GM12878 (cell line): ENCODE results near the gene GRK5. TPM values are rescaled to one million over a fixed set of nuclear protein-coding genes. Genes with fewer than 3 reads are reported as not detected.

Experiments
- ATAC-seq: fragments of 200-7000 bp; cut with Tn5 transposase; 3 replicates; pipeline ENCODE4 v1.9.1; 2020; ENCODE audit warnings: mild to moderate bottlenecking, moderate library complexity
- BruUV-seq: library from RNA; stranded (reverse); fragments of 400-500 nt; replicated peaks from 2 replicates; lab custom pipeline; 2021; lab: Mats Ljungman, UMichigan
- CTCF ChIA-PET: fragments of 300-600 bp; sonication (Branson Sonifier 250); formaldehyde crosslinking; extraction: SDS; loops from one replicate; lab custom pipeline; 2021; ENCODE audit warnings: inconsistent platforms; lab: Yijun Ruan, JAX
- POLR2A ChIA-PET: fragments of 350-600 bp; formaldehyde crosslinking; extraction: SDS; loops from one replicate; lab custom pipeline; 2021; ENCODE audit warnings: inconsistent platforms; lab: Charles Lee
- RAD21 ChIA-PET: fragments of 300-600 bp; sonication (Branson Sonifier 250); formaldehyde crosslinking; loops from one replicate; lab custom pipeline; 2023; ENCODE audit warnings: antibody characterized with exemption; ENCODE audit not compliant: unreplicated experiment; lab: Charles Lee
- SMC1A ChIA-PET: fragments of 300-600 bp; sonication (Branson Sonifier 250); formaldehyde crosslinking; loops from one replicate; lab custom pipeline; 2023; ENCODE audit not compliant: unreplicated experiment, uncharacterized antibody; lab: Charles Lee
- DNase-seq: peaks from one replicate; pipeline ENCODE4 v3.0.0-alpha.2; 2011; ENCODE audit warnings: low read depth, low spot score
- FAIRE-seq: peaks from 3 replicates; lab custom pipeline; 2011; peaks lifted over from hg19 to GRCh38; lab: Jason Lieb, UNC
- H2AFZ ChIP-seq: 2 replicates; pipeline ENCODE4 v1.6.0; 2011; ENCODE audit warnings: low read depth, low read length, control low read depth; ENCODE audit not compliant: control insufficient read depth
- H3K27ac ChIP-seq: 2 replicates; pipeline ENCODE4 v1.5.1; 2011; ENCODE audit warnings: control low read depth; ENCODE audit not compliant: control insufficient read depth, insufficient read depth
- H3K27me3 ChIP-seq, 2 experiments: replicated peaks in 1 of 2; 2 replicates each; pipeline versions ENCODE4 v1.6.0 to v1.6.1; 2011; ENCODE audit warnings: low read length in 1 of 2; ENCODE audit not compliant: control insufficient read depth in 2 of 2, insufficient read depth in 2 of 2
- H3K36me3 ChIP-seq, 2 experiments: 2 replicates each; pipeline ENCODE4 v1.5.1; 2011; ENCODE audit warnings: low read length in 1 of 2; ENCODE audit not compliant: control insufficient read depth in 2 of 2, insufficient read depth in 2 of 2
- H3K4me1 ChIP-seq: 2 replicates; pipeline ENCODE4 v1.6.1; 2011; ENCODE audit warnings: mild to moderate bottlenecking, low read length, moderate library complexity, mixed read lengths; ENCODE audit not compliant: control insufficient read depth, insufficient read depth
- H3K4me2 ChIP-seq: 2 replicates; pipeline ENCODE4 v1.6.0; 2011; ENCODE audit warnings: control low read depth; ENCODE audit not compliant: control insufficient read depth, insufficient read depth
- H3K4me3 ChIP-seq: fragments of 200-600 bp; sonication (generic); 2 replicates; pipeline ENCODE4 v1.5.1; 2016
- H3K79me2 ChIP-seq: 2 replicates; pipeline ENCODE4 v1.6.0; 2011; ENCODE audit warnings: low read length; ENCODE audit not compliant: control insufficient read depth, insufficient read depth
- H3K9ac ChIP-seq: 2 replicates; pipeline ENCODE4 v1.8.0; 2011; ENCODE audit warnings: low read length, control low read depth, mixed read lengths; ENCODE audit not compliant: control insufficient read depth, insufficient read depth
- H3K9me3 ChIP-seq: replicated peaks from 3 replicates; pipeline ENCODE4 v1.5.1; 2011; ENCODE audit warnings: mild to moderate bottlenecking, low read length; ENCODE audit not compliant: control insufficient read depth, insufficient read depth
- H4K20me1 ChIP-seq: 2 replicates; pipeline ENCODE4 v1.6.0; 2011; ENCODE audit not compliant: control insufficient read depth, insufficient read depth
- ASH2L ChIP-seq: fragments of 300-600, 200-600 bp; sonication (generic); IDR thresholded peaks from 2 replicates; pipeline ENCODE4 v1.6.1; 2017; ENCODE audit warnings: low read depth, mild to moderate bottlenecking, borderline replicate concordance
- GABPA ChIP-seq: IDR thresholded peaks from 2 replicates; pipeline ENCODE4 v1.6.1; 2014; ENCODE audit warnings: antibody characterized with exemption, low read depth, mild to moderate bottlenecking, inconsistent platforms
- MLLT1 ChIP-seq: fragments of 450-650 bp; IDR thresholded peaks from 2 replicates; pipeline ENCODE4 v1.6.1; 2016; ENCODE audit warnings: mild to moderate bottlenecking
- PAX8 ChIP-seq: fragments of 450-650 bp; IDR thresholded peaks from 2 replicates; pipeline ENCODE4 v1.6.1; 2017; ENCODE audit warnings: mild to moderate bottlenecking, moderate library complexity
- RUNX3 ChIP-seq: IDR thresholded peaks from 2 replicates; pipeline ENCODE4 v1.6.1; 2012; ENCODE audit warnings: low read length, inconsistent platforms
- WRNIP1 ChIP-seq: IDR thresholded peaks from 2 replicates; pipeline ENCODE4 v1.6.1; 2011; ENCODE audit warnings: low read depth, low read length, improper control_type of control experiment, borderline replicate concordance
- ZNF384 ChIP-seq: IDR thresholded peaks from 2 replicates; pipeline ENCODE4 v1.6.1; 2012; ENCODE audit warnings: low read depth, mild to moderate bottlenecking, low read length, improper control_type of control experiment, borderline replicate concordance
- ZSCAN29 ChIP-seq: fragments of 450-650 bp; IDR thresholded peaks from 2 replicates; pipeline ENCODE4 v1.6.1; 2017; ENCODE audit warnings: mild to moderate bottlenecking, moderate library complexity
- WGBS: methylation state at CpG from one replicate; pipeline ENCODE4 v1.1.6; 2016; ENCODE audit warnings: low lambda C conversion rate; ENCODE audit not compliant: insufficient replicate concordance, insufficient coverage; ENCODE audit errors: missing lambda C conversion rate; 5-methylcytosine and 5-hydroxymethylcytosine counted together
- in situ Hi-C: fragments of 300-500 bp; cut with MboI; formaldehyde crosslinking; loops from 9 replicates; pipeline ENCODE4 v1.14.3; 2018; ENCODE audit warnings: mixed read lengths
- intact Hi-C: fragments of 100-400 bp; cut with micrococcal nuclease; formaldehyde crosslinking; loops from one replicate; pipeline ENCODE4 v1.14.2; 2022; ENCODE audit not compliant: unreplicated experiment
- polyA plus RNA-seq, 11 experiments: library from polyadenylated mRNA; depleted of rRNA in 4 of 11; unstranded in 6 of 11; stranded (reverse) in 5 of 11; fragments of >200 nt; fragmentation: Nextera tagmentation in 4 of 11; fragmentation: Illumina TruSeq in 1 of 11; extraction: Ambion mirVana in 4 of 11; extraction: Trizol in 1 of 11; gene quantifications; 1 replicate in 1 of 11; 2 replicates in 10 of 11; pipeline versions ENCODE4 v1.2.1 to v1.2.3, GENCODE V29; 2011 to 2016; ENCODE audit warnings: inconsistent platforms in 2 of 11, missing spikeins in 2 of 11, low read depth in 1 of 11
- total RNA-seq, 4 experiments: library from RNA; depleted of rRNA in 3 of 4; stranded (reverse); fragments of >200 nt in 3 of 4; fragmentation: Illumina TruSeq in 1 of 4; extraction: Trizol in 1 of 4; gene quantifications; 2 replicates each; pipeline versions ENCODE4 v1.2.1 to v1.2.3, GENCODE V29; 2013 to 2021
- TF ChIP-seq, protein P1 (sequence below): IDR thresholded peaks from 2 replicates; pipeline ENCODE4 v1.6.1; 2012; ENCODE audit warnings: low read depth, low read length, improper control_type of control experiment
- TF ChIP-seq, protein P2 (sequence below): fragments of 450-650 bp; IDR thresholded peaks from 2 replicates; pipeline ENCODE4 v1.6.1; 2016; ENCODE audit warnings: mild to moderate bottlenecking, moderate library complexity, borderline replicate concordance

The GRK5 gene
- total and polyA plus RNA-seq, 10 of the 15 experiments (the other 5 are each of a cell fraction or from before 2014, with no cell fraction given) = 0.11 to 22.1 (median 10.0) TPM

- no peaks in the 10 kb centered on the region for H3K27me3 ChIP-seq
- ChIA-PET RAD21 (interaction anchor here (0.9 to 3.8 kb wide), 5 partner anchors 22 to 204 kb away, joined by 3 to 33 read pairs (median 3); no protein-coding TSS in a partner anchor), POLR2A (interaction anchor here (0.6 to 1.8 kb wide), 4 partner anchors 12 to 269 kb away, joined by 3 to 5 read pairs (median 4); no protein-coding TSS in a partner anchor), SMC1A (interaction anchor here (1.0 to 2.1 kb wide), 5 partner anchors 13 to 278 kb away, joined by 3 to 6 read pairs (median 3); no protein-coding TSS in a partner anchor)
- no peak for ATAC-seq
- H2AFZ ChIP-seq = peak overlapping the region; percentile 88
- WGBS = 75% methylated on average over 12 of the region's 12 CpGs
- H3K9ac ChIP-seq = peak overlapping the region; percentile 88
- TF ChIP-seq ZNF384 = peak; percentile 83
- no peak for TF ChIP-seq PAX8
- peak; percentile 74; the same call in 1 of the 2 replicates for TF ChIP-seq ASH2L
- TF ChIP-seq RUNX3 = peak; percentile 15; the same call in 1 of the 2 replicates
- TF ChIP-seq GABPA = no peak
- TF ChIP-seq, protein P1, sequence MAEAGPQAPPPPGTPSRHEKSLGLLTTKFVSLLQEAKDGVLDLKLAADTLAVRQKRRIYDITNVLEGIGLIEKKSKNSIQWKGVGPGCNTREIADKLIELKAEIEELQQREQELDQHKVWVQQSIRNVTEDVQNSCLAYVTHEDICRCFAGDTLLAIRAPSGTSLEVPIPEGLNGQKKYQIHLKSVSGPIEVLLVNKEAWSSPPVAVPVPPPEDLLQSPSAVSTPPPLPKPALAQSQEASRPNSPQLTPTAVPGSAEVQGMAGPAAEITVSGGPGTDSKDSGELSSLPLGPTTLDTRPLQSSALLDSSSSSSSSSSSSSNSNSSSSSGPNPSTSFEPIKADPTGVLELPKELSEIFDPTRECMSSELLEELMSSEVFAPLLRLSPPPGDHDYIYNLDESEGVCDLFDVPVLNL = no peak
- TF ChIP-seq ZSCAN29 = no peak
- no peak for TF ChIP-seq WRNIP1
- peak; percentile 92 for TF ChIP-seq MLLT1
- TF ChIP-seq, protein P2, sequence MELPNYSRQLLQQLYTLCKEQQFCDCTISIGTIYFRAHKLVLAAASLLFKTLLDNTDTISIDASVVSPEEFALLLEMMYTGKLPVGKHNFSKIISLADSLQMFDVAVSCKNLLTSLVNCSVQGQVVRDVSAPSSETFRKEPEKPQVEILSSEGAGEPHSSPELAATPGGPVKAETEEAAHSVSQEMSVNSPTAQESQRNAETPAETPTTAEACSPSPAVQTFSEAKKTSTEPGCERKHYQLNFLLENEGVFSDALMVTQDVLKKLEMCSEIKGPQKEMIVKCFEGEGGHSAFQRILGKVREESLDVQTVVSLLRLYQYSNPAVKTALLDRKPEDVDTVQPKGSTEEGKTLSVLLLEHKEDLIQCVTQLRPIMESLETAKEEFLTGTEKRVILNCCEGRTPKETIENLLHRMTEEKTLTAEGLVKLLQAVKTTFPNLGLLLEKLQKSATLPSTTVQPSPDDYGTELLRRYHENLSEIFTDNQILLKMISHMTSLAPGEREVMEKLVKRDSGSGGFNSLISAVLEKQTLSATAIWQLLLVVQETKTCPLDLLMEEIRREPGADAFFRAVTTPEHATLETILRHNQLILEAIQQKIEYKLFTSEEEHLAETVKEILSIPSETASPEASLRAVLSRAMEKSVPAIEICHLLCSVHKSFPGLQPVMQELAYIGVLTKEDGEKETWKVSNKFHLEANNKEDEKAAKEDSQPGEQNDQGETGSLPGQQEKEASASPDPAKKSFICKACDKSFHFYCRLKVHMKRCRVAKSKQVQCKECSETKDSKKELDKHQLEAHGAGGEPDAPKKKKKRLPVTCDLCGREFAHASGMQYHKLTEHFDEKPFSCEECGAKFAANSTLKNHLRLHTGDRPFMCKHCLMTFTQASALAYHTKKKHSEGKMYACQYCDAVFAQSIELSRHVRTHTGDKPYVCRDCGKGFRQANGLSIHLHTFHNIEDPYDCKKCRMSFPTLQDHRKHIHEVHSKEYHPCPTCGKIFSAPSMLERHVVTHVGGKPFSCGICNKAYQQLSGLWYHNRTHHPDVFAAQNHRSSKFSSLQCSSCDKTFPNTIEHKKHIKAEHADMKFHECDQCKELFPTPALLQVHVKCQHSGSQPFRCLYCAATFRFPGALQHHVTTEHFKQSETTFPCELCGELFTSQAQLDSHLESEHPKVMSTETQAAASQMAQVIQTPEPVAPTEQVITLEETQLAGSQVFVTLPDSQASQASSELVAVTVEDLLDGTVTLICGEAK = peak; percentile 43
- TF ChIP-seq, all 136 proteins: peak for 5
- Histone ChIP-seq H3K27ac (peak overlapping the region; percentile 95), H3K36me3 (no peaks in the 10 kb centered on the region), H3K4me3 (peak overlapping the region; percentile 73), H3K9me3 (no peaks in the 10 kb centered on the region), H4K20me1 (no peaks in the 10 kb centered on the region), H3K79me2 (peaks cover 63% of the 10 kb centered on the region), H3K4me2 (peak overlapping the region; percentile 98), H3K4me1 (peaks cover 21% of the 10 kb centered on the region)
- FAIRE-seq (no peak), DNase-seq (no peak)
- no TSS peak for BruUV-seq
- CTCF ChIA-PET = interaction anchor here (0.6 to 1.6 kb wide), 9 partner anchors 10 to 202 kb away, joined by 3 to 7 read pairs (median 4); partner anchors contain the start of gene PRDX3
- intact Hi-C loops = no loop called here
- in situ Hi-C loops = no loop called here
These were observed 4.5 kb downstream of the GRK5 start for GRCh38 chr10:119211625-119212441.
